HepG2 (cell line): ENCODE data around the gene TSC22D1. TPM values are rescaled to one million over a fixed set of nuclear protein-coding genes. Genes with fewer than 3 reads are reported as not detected.

ENCODE experiments used
- ARID5B ChIP-seq: IDR thresholded peaks from 2 replicates; pipeline ENCODE4 v1.4.0; 2020; ENCODE audit warnings: mild to moderate bottlenecking, missing genetic modification reagents
- ARNT ChIP-seq: fragments of 450-650 bp; IDR thresholded peaks from 2 replicates; pipeline ENCODE4 v1.6.1; 2017
- CREM ChIP-seq, 2 experiments: sonication (generic) in 1 of 2; formaldehyde crosslinking in 1 of 2; IDR thresholded peaks; 2 replicates each; pipeline versions ENCODE4 v1.4.0 to v1.6.1; 2016 to 2020; ENCODE audit warnings: antibody characterized with exemption in 1 of 2, mild to moderate bottlenecking in 1 of 2, missing genetic modification reagents in 1 of 2
- EP300 ChIP-seq, 3 experiments: sonication (generic) in 1 of 3; formaldehyde crosslinking in 1 of 3; IDR thresholded peaks; 2 replicates each; pipeline versions ENCODE4 v1.5.1 to v1.6.1; 2011 to 2020; ENCODE audit warnings: low read depth in 2 of 3, low read length in 2 of 3, borderline replicate concordance in 1 of 3, improper control_type of control experiment in 1 of 3, mild to moderate bottlenecking in 1 of 3, missing genetic modification reagents in 1 of 3, moderate library complexity in 1 of 3
- GATAD2A ChIP-seq: IDR thresholded peaks from 2 replicates; pipeline ENCODE4 v1.6.1; 2016
- HMG20A ChIP-seq: IDR thresholded peaks from 2 replicates; pipeline ENCODE4 v1.6.1; 2016; ENCODE audit warnings: borderline replicate concordance
- HNF4A ChIP-seq: sonication (generic); formaldehyde crosslinking; IDR thresholded peaks from 2 replicates; pipeline ENCODE4 v1.4.0; 2020; ENCODE audit warnings: missing genetic modification reagents
- HNF4G ChIP-seq, 2 experiments: sonication (generic) in 1 of 2; formaldehyde crosslinking in 1 of 2; IDR thresholded peaks; 2 replicates each; pipeline versions ENCODE4 v1.4.0 to v1.6.1; 2011 to 2020; ENCODE audit warnings: borderline replicate concordance in 2 of 2, low read depth in 2 of 2, mild to moderate bottlenecking in 2 of 2, low read length in 1 of 2, missing genetic modification reagents in 1 of 2, moderate library complexity in 1 of 2
- NR2F1 ChIP-seq, 2 experiments: fragments of 450-650 bp in 1 of 2; formaldehyde crosslinking in 1 of 2; IDR thresholded peaks; 2 replicates each; pipeline versions ENCODE4 v1.5.0 to v1.6.1; 2016 to 2020; ENCODE audit warnings: mild to moderate bottlenecking in 1 of 2, missing compliant biosample characterization in 1 of 2, missing genetic modification reagents in 1 of 2, moderate library complexity in 1 of 2
- RFX5 ChIP-seq: IDR thresholded peaks from 2 replicates; pipeline ENCODE4 v1.6.1; 2011; ENCODE audit warnings: low read depth, low read length, improper control_type of control experiment
- TEAD3 ChIP-seq: optimal IDR thresholded peaks from 2 replicates; pipeline ENCODE3; 2016; ENCODE audit warnings: borderline replicate concordance
- ZNF7 ChIP-seq: IDR thresholded peaks from 2 replicates; pipeline ENCODE4 v1.6.1; 2016; ENCODE audit warnings: missing biosample characterization, missing genetic modification reagents
- polyA plus RNA-seq, 8 experiments: library from polyadenylated mRNA; depleted of rRNA in 3 of 8; stranded (reverse) in 7 of 8; unstranded in 1 of 8; fragments of >200 nt; fragmentation: Illumina TruSeq in 4 of 8; extraction: Trizol in 4 of 8; gene quantifications; 2 replicates each; pipeline versions ENCODE4 v1.2.1 to v1.2.3, GENCODE V29; 2011 to 2016; ENCODE audit warnings: low read depth in 4 of 8, missing spikeins in 1 of 8, mixed read lengths in 1 of 8; ENCODE audit not compliant: insufficient read depth in 1 of 8
- total RNA-seq, 5 experiments: library from RNA; depleted of rRNA; stranded (reverse); fragments of >200 nt; fragmentation: Illumina TruSeq; extraction: Trizol; gene quantifications; 2 replicates each; pipeline ENCODE4 v1.2.3, GENCODE V29; 2016; ENCODE audit warnings: low read depth in 1 of 5

The TSC22D1 gene
- total and polyA plus RNA-seq, 2 of the 13 experiments (the other 11 are each of a cell fraction or from before 2014, with no cell fraction given): 18.4 to 35.7 TPM

DNA sequence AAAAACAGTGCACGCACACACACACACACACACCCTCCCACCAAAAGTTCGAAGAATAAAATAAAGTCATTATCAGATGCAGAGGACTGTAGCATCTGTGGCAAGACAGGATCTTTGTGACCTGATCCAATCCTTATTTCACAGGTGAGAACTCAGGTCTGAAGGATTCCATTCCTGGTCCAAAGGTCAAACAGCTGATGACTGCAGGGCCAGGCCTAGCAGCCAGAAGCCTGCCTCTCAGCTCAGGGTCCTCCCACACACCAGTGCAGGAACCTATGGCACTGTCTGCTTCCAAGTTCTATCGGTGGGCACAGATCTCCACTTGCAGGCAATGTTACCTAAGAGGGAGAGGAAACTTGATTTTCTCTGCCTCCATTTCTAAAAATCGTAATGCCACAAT is 145.0 kb downstream of the TSC22D1 start (continued):
- TF ChIP-seq CREM (IDR thresholded peaks at IDR 0.05) (no peak), CREM (CRISPR knock-in tag; IDR thresholded peaks at IDR 0.05) (no peak), HNF4A (CRISPR knock-in tag) (peak; percentile 96), EP300 (IDR thresholded peaks at IDR 0.05; ENCODE audit: low read depth in 2 of 2, low read length in 2 of 2) (0 out of 4 replicates have a peak, but pooled peaks of 1 of the 2 experiments have one; percentile 8), EP300 (CRISPR knock-in tag; IDR thresholded peaks at IDR 0.05; ENCODE audit: borderline replicate concordance) (no peak), GATAD2A (CRISPR knock-in tag) (0 out of 2 replicates have a peak, but pooled peaks have one; percentile 23), TEAD3 (peak; percentile 38), NR2F1 (CRISPR knock-in tag; IDR thresholded peaks at IDR 0.05) (0 out of 4 replicates have a peak, but pooled peaks of 1 of the 2 experiments have one; percentile 24), HNF4G (IDR thresholded peaks at IDR 0.05; ENCODE audit: borderline replicate concordance, low read depth, low read length) (peak; percentile 86), HNF4G (CRISPR knock-in tag; IDR thresholded peaks at IDR 0.05; ENCODE audit: borderline replicate concordance, low read depth) (peak; percentile 69; the same call in 1 of the 2 replicates), RFX5 (no peak), ZNF7 (CRISPR knock-in tag) (peak; percentile 40; the same call in 1 of the 2 replicates), HMG20A (CRISPR knock-in tag) (0 out of 2 replicates have a peak, but pooled peaks have one; percentile 19), ARNT (no peak), ARID5B (peak; percentile 55)
- TF ChIP-seq, all 625 proteins: peak for 20
